Heart right ventricle (tissue), 16 donors: ENCODE measurements around the gene CSF3R. TPM values are rescaled to one million over a fixed set of nuclear protein-coding genes. Genes with fewer than 3 reads are reported as not detected.
A peak's percentile ranks its signal among the peaks of the same experiment; 100 is the strongest.

Source experiments
- ATAC-seq, 8 donors: fragments of 200-7000 bp; cut with Tn5 transposase; one replicate each; pipeline ENCODE4 v1.9.1; 2020; ENCODE audit warnings: mild to moderate bottlenecking in 8 of 8, moderate library complexity in 8 of 8, moderate number of reproducible peaks in 1 of 8
- DNase-seq, 2 donors: peaks; one replicate each; pipeline ENCODE4 v3.0.0-alpha.2; 2020
- H3K27ac ChIP-seq, 10 donors: fragments of 200-600 bp; sonication (generic) in 2 of 10; one replicate each; pipeline versions ENCODE4 v1.5.0 to v1.8.0; 2020 to 2022; ENCODE audit warnings: mild to moderate bottlenecking in 3 of 10
- H3K27me3 ChIP-seq, 7 donors: fragments of 200-600 bp; one replicate each; pipeline ENCODE4 v1.8.0; 2021 to 2022; ENCODE audit warnings: mild to moderate bottlenecking in 2 of 7
- H3K36me3 ChIP-seq, 9 donors: fragments of 200-600 bp; sonication (generic) in 1 of 9; one replicate each; pipeline versions ENCODE4 v1.5.0 to v1.8.0; 2020 to 2022; ENCODE audit warnings: mild to moderate bottlenecking in 2 of 9
- H3K4me1 ChIP-seq, 9 donors: fragments of 200-600 bp; sonication (generic) in 1 of 9; one replicate each; pipeline versions ENCODE4 v1.5.0 to v1.8.0; 2020 to 2022; ENCODE audit warnings: mild to moderate bottlenecking in 4 of 9
- H3K4me3 ChIP-seq, 10 donors: fragments of 200-600 bp; sonication (generic) in 2 of 10; one replicate each; pipeline versions ENCODE4 v1.5.0 to v1.8.0; 2020 to 2022; ENCODE audit warnings: mild to moderate bottlenecking in 7 of 10, moderate library complexity in 2 of 10
- H3K9me3 ChIP-seq, 11 donors: fragments of 200-600 bp in 10 of 11; sonication (generic) in 2 of 11; one replicate each; pipeline versions ENCODE4 v1.5.0 to v1.8.0; 2013 to 2022; ENCODE audit warnings: mild to moderate bottlenecking in 2 of 11, control low read depth in 1 of 11, moderate library complexity in 1 of 11
- WGBS, 2 donors: extraction: QIAGEN DNeasy Blood & Tissue Kit; methylation state at CpG; one replicate each; pipeline ENCODE4 v1.1.7; 2013; ENCODE audit warnings: inconsistent platforms in 1 of 2; 5-methylcytosine and 5-hydroxymethylcytosine counted together
- intact Hi-C, 10 donors: fragments of 100-400 bp; cut with DNase I; formaldehyde crosslinking; loops; one replicate each; pipeline versions ENCODE4 v1.11.1 to v1.14.2; 2022
- polyA plus RNA-seq, 2 donors: library from polyadenylated mRNA; stranded (reverse); fragments of 200-250 nt; gene quantifications; one replicate each; pipeline ENCODE4 v1.2.3, GENCODE V29; 2013
- total RNA-seq, 10 donors: library from RNA; stranded (reverse); fragmentation: NEBNext Ultra II Directional in 3 of 10; extraction: Animal tissue kit (Norgen Biotek cat#: 25700) in 3 of 10; gene quantifications; one replicate each; pipeline versions ENCODE4 v1.2.1 to v1.2.4, GENCODE V29; 2021 to 2023
- TF ChIP-seq, protein P1 (sequence below), 9 donors: fragments of 200-600 bp; sonication (generic) in 2 of 9; IDR thresholded peaks; one replicate each; pipeline versions ENCODE4 v1.5.0 to v1.8.0; 2021 to 2022; ENCODE audit warnings: antibody characterized with exemption in 9 of 9, mild to moderate bottlenecking in 5 of 9, moderate library complexity in 1 of 9
- donor health status: Arrhythmogenic right ventricular cardiomyopathy.
- donor health status: ischemic (EF 13 %, LVEDD 7.1; RV severe dilation, severe dysfunction).
- donor health status: healthy with polysubstance abuse.
- donor health status: DM: no; HTN: yes; CAD: no.
- donor health status: DM: no; HTN: no; CAD: no.
- donor health status: ischemic (EF 25% LVEDD 6.9; RV normal size, moderate dysfunction).
- donor health status: ischemic (EF 25% LVEDD 5.7; RV mildly dilated, moderate dysfunction).
- donor health status: healthy.
- donor health status: DM: yes; HTN: yes; CAD: no.
- donor health status: Ischemic cardiomyopathy.
- donor health status: ischemic (EF 35%, LVEDD 5.7; RV mildly dilated, moderate dysfunction).
- donor health status: nonischemic (EF 11% LVEDD 7.7; RV severe dilation, severe dysfunction).
- donor health status: DM: yes; HTN: yes; CAD: no.
- donor health status: PGD.
- donor health status: ischemic (EF 29% LVEDD 5.4; RV normal size, mild dysfunction).
- donor health status: nonischemic (EF 23%, LVEDD 6.1; RV moderate dilation, normal function).

CSF3R gene
- total and polyA plus RNA-seq, 12 donors, result 1.8 to 13.9 (median 4.2) TPM

DNA sequence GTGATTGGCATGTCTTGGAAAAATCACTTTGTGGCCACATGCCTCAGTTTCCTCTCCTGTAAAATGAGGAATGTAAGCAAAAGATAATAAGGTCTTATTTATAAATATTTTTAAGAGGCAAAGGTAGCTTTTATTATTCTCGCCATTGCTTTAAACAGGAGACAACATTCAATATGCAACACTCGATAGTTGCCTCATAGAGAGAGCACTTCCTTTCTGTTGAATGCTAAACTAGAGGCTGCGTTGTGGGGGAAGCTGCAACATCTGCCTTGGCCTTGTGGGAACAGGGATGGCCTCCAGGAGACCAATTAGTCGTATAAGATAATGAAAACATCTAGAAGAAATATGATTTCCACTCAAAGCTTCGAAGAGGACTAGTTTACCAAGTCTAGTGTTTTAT lies 36.0 kb downstream of the CSF3R start:
- intact Hi-C loops, result no loop called here
- Histone ChIP-seq H3K4me3 (no peak overlapping the region), H3K4me1 (peaks cover 0 to 36% (median 13%) of the 10 kb centered on the region in 9 donors), H3K9me3 (no peaks in the 10 kb centered on the region), H3K36me3 (peaks cover 0 to 9% (median 0%) of the 10 kb centered on the region in 9 donors), H3K27me3 (no peaks in the 10 kb centered on the region), H3K27ac (no peak overlapping the region)
- 66% methylated on average over 5 of the region's 5 CpGs for WGBS, 2 donors
- ATAC-seq (no peak), DNase-seq (no peak)
- TF ChIP-seq, protein P1, sequence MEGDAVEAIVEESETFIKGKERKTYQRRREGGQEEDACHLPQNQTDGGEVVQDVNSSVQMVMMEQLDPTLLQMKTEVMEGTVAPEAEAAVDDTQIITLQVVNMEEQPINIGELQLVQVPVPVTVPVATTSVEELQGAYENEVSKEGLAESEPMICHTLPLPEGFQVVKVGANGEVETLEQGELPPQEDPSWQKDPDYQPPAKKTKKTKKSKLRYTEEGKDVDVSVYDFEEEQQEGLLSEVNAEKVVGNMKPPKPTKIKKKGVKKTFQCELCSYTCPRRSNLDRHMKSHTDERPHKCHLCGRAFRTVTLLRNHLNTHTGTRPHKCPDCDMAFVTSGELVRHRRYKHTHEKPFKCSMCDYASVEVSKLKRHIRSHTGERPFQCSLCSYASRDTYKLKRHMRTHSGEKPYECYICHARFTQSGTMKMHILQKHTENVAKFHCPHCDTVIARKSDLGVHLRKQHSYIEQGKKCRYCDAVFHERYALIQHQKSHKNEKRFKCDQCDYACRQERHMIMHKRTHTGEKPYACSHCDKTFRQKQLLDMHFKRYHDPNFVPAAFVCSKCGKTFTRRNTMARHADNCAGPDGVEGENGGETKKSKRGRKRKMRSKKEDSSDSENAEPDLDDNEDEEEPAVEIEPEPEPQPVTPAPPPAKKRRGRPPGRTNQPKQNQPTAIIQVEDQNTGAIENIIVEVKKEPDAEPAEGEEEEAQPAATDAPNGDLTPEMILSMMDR (IDR thresholded peaks at IDR 0.05), result no peak

- 62 to 63% methylated on average over 8 of the region's 8 CpGs for WGBS, 2 donors
- TF ChIP-seq, protein P1 (IDR thresholded peaks at IDR 0.05), result peak in 5 of 9 donors; percentile 13 to 44 (median 32)
- peaks cover 0 to 32% (median 13%) of the 10 kb centered on the region in 9 donors for H3K4me1 ChIP-seq
- H3K9me3 ChIP-seq, result no peaks in the 10 kb centered on the region
- no peak for ATAC-seq
- peaks cover 0 to 9% (median 0%) of the 10 kb centered on the region in 9 donors for H3K36me3 ChIP-seq
- no peak for DNase-seq
- no peak overlapping the region for H3K4me3 ChIP-seq
- no peaks in the 10 kb centered on the region for H3K27me3 ChIP-seq
- intact Hi-C loops, result no loop called here
- H3K27ac ChIP-seq, result no peak overlapping the region
Observed at GRCh38 chr1:36446271-36446670, 36.4 kb downstream of the CSF3R start.

DNA sequence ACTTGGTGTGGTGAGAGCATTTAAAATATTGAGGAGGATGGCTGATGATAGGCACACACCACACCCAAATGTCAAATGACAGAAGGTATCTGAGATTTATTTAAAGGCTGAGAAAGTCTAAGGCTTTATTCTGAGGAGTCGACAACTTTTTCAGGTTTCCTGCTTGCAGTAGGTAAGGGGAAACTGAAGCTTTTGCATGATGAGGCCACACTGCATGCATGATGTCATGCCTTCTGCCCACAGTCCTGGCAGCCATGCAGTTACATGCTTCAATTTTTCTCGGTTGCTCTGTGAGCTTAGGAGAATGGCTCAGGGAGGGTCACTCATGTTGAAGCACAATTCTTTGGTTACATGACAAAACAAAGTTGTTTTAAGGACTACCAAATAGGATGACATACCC lies 39.4 kb downstream of the CSF3R start:
- WGBS, 2 donors, result 76 to 77% methylated on average over 2 of the region's 2 CpGs

GRCh38 chr1:36442337-36442736 lies 40.4 kb downstream of the CSF3R start:
- Histone ChIP-seq H3K36me3 (peaks cover 0 to 36% (median 3%) of the 10 kb centered on the region in 9 donors), H3K9me3 (no peaks in the 10 kb centered on the region), H3K27me3 (no peaks in the 10 kb centered on the region), H3K4me3 (no peak overlapping the region), H3K4me1 (peaks cover 0 to 9% (median 0%) of the 10 kb centered on the region in 9 donors), H3K27ac (no peak overlapping the region)
- intact Hi-C loops, result no loop called here
- no peak for ATAC-seq
- 87 to 92% methylated on average over 3 of the region's 3 CpGs for WGBS, 2 donors
- TF ChIP-seq, protein P1 (IDR thresholded peaks at IDR 0.05), result no peak
- no peak for DNase-seq

More for the DNA sequence above, 39.4 kb downstream of the CSF3R start:
- intact Hi-C loops, result no loop called here
- ATAC-seq (no peak), DNase-seq (no peak)
- TF ChIP-seq, protein P1 (IDR thresholded peaks at IDR 0.05), result no peak
- H3K36me3 ChIP-seq, result peaks cover 0 to 27% (median 0%) of the 10 kb centered on the region in 9 donors
- no peaks in the 10 kb centered on the region for H3K27me3 ChIP-seq
- no peak overlapping the region for H3K4me3 ChIP-seq
- H3K9me3 ChIP-seq, result no peaks in the 10 kb centered on the region
- no peak overlapping the region for H3K27ac ChIP-seq
- H3K4me1 ChIP-seq, result peaks cover 0 to 9% (median 0%) of the 10 kb centered on the region in 9 donors
